Measurements from ENCODE around the gene RNF213.

DNA sequence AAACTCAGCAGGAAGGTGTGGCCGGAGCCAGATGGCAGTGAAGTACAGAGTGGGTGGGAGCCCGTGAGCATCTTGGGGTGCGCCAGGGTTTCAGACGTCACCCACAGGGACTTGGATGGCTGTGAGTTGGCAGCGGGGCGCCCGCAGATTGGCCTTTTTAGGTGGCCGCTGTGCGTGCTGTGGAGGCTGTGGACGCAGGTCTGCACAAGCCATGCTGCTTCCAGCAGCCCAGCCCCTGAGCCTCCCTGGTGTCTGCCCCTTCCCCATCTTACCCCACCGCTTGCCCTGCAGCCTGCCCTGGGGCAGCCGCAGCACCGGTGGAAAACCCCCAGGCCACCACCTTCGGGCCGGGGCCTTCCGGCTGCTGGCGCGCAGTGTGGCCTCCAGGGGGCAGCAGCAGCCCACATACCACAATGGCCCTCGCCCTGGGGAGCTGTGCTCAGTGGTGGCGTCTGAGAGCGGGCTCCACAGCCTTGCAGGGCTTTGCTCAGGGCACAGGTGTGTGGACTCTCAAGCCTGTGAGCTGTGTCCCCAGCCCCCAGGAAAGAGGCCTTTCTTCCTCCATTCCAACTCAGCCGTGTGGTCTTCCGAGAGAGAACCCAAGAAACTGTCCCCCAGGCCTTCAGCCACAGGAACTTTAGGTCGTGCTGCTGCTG is 166.1 kb downstream of the RNF213 start:
- TF ChIP-seq, protein P1, sequence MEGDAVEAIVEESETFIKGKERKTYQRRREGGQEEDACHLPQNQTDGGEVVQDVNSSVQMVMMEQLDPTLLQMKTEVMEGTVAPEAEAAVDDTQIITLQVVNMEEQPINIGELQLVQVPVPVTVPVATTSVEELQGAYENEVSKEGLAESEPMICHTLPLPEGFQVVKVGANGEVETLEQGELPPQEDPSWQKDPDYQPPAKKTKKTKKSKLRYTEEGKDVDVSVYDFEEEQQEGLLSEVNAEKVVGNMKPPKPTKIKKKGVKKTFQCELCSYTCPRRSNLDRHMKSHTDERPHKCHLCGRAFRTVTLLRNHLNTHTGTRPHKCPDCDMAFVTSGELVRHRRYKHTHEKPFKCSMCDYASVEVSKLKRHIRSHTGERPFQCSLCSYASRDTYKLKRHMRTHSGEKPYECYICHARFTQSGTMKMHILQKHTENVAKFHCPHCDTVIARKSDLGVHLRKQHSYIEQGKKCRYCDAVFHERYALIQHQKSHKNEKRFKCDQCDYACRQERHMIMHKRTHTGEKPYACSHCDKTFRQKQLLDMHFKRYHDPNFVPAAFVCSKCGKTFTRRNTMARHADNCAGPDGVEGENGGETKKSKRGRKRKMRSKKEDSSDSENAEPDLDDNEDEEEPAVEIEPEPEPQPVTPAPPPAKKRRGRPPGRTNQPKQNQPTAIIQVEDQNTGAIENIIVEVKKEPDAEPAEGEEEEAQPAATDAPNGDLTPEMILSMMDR (IDR thresholded peaks at IDR 0.05), result peak; percentile 94 to 99 (median 98)
- TF ChIP-seq POLR2A (IDR thresholded peaks at IDR 0.05), result no peak

All from adrenal gland (tissue), 5 donors.